SK-N-SH (cell line): ENCODE measurements around the gene PCDHA8. TPM values are rescaled to one million over a fixed set of nuclear protein-coding genes. Genes with fewer than 3 reads are reported as not detected.
"Not testable (repeated sequence)": the region's sequence is repeated elsewhere in the genome, so short reads cannot be mapped to it uniquely, and the experiment has no call there.

ENCODE experiments used
- CTCF ChIA-PET: fragments of 300-600, 350-600 bp; formaldehyde crosslinking; extraction: SDS; loops from one replicate; lab custom pipeline; 2021; lab: Yijun Ruan, JAX
- POLR2A ChIA-PET: fragments of 350-600 bp; sonication (Branson Sonifier 250); formaldehyde crosslinking; extraction: SDS; loops from one replicate; lab custom pipeline; 2020; ENCODE audit warnings: antibody characterized with exemption, inconsistent platforms; lab: Yijun Ruan, JAX
- DNase-seq: peaks from one replicate; pipeline ENCODE4 v3.0.0; 2012
- H2AFZ ChIP-seq: fragments of 200-600 bp; sonication (generic); 2 replicates; pipeline ENCODE4 v1.8.1; 2016; ENCODE audit warnings: antibody characterized with exemption, mild to moderate bottlenecking, low read depth
- H3F3A ChIP-seq: fragments of 200-600 bp; sonication (generic); replicated peaks from 2 replicates; pipeline ENCODE3; 2016; ENCODE audit warnings: antibody characterized with exemption, mild to moderate bottlenecking; ENCODE audit not compliant: insufficient read depth
- H3K27ac ChIP-seq, 2 experiments: fragments of 200-500 bp in 1 of 2; fragments of 200-600 bp in 1 of 2; sonication (Bioruptor generic) in 1 of 2; sonication (generic), shearing (Covaris generic) in 1 of 2; 2 replicates each; pipeline versions ENCODE4 v1.5.1 to v1.6.1; 2014 to 2016; ENCODE audit warnings: low read depth in 2 of 2, inconsistent platforms in 1 of 2, low read length in 1 of 2, mild to moderate bottlenecking in 1 of 2, mixed read lengths in 1 of 2
- H3K27me3 ChIP-seq: fragments of 200-600 bp; sonication (generic), shearing (Covaris generic); 2 replicates; pipeline ENCODE4 v1.6.1; 2016; ENCODE audit warnings: mixed run types; ENCODE audit not compliant: insufficient read depth
- H3K36me3 ChIP-seq, 2 experiments: fragments of 200-500 bp in 1 of 2; fragments of 200-600 bp in 1 of 2; sonication (Bioruptor generic) in 1 of 2; sonication (generic) in 1 of 2; replicated peaks in 1 of 2; 2 replicates each; pipeline versions ENCODE3 to v1.5.1; 2014 to 2016; ENCODE audit warnings: low read length in 1 of 2, mild to moderate bottlenecking in 1 of 2; ENCODE audit not compliant: insufficient read depth in 2 of 2, control insufficient read depth in 1 of 2
- H3K4me1 ChIP-seq, 2 experiments: fragments of 200-500 bp in 1 of 2; fragments of 200-600 bp in 1 of 2; sonication (Bioruptor generic) in 1 of 2; sonication (generic), shearing (Covaris generic) in 1 of 2; 2 replicates each; pipeline versions ENCODE4 v1.5.1 to v1.6.1; 2014 to 2016; ENCODE audit warnings: low read depth in 1 of 2, low read length in 1 of 2, mixed run types in 1 of 2; ENCODE audit not compliant: insufficient read depth in 2 of 2, control insufficient read depth in 1 of 2
- H3K4me2 ChIP-seq: fragments of 200-600 bp; sonication (generic), shearing (Covaris generic); 2 replicates; pipeline ENCODE4 v1.6.1; 2017; ENCODE audit warnings: mixed run types
- H3K4me3 ChIP-seq, 2 experiments: fragments of 200-500 bp in 1 of 2; fragments of 200-600 bp in 1 of 2; sonication (Bioruptor generic) in 1 of 2; sonication (generic), shearing (Covaris generic) in 1 of 2; 2 replicates each; pipeline versions ENCODE4 v1.5.1 to v1.8.1; 2014 to 2016; ENCODE audit warnings: low read depth in 2 of 2, inconsistent platforms in 1 of 2, low read length in 1 of 2, mild to moderate bottlenecking in 1 of 2, mixed read lengths in 1 of 2, moderate library complexity in 1 of 2
- H3K79me2 ChIP-seq: fragments of 200-600 bp; sonication (generic); 2 replicates; pipeline ENCODE4 v1.8.1; 2017; ENCODE audit warnings: mild to moderate bottlenecking; ENCODE audit not compliant: insufficient read depth
- H3K9ac ChIP-seq: fragments of 200-600 bp; sonication (generic); 2 replicates; pipeline ENCODE4 v1.6.1; 2017; ENCODE audit warnings: mixed run types
- H3K9me2 ChIP-seq: fragments of 200-600 bp; sonication (generic); 2 replicates; pipeline ENCODE4 v1.6.1; 2017; ENCODE audit warnings: mixed run types
- H3K9me3 ChIP-seq: fragments of 200-600 bp; sonication (generic); 2 replicates; pipeline ENCODE4 v1.6.1; 2017; ENCODE audit warnings: mixed run types, mild to moderate bottlenecking, moderate library complexity
- H4K20me1 ChIP-seq: fragments of 200-600 bp; sonication (generic); 2 replicates; pipeline ENCODE4 v1.6.1; 2017; ENCODE audit warnings: mild to moderate bottlenecking, mixed run types; ENCODE audit not compliant: insufficient read depth
- EZH2phosphoT487 ChIP-seq: fragments of 200-600 bp; sonication (generic); IDR thresholded peaks from 2 replicates; pipeline ENCODE4 v1.6.1; 2017; ENCODE audit warnings: low read depth, mixed run types, mild to moderate bottlenecking, antibody characterized with exemption, moderate library complexity, borderline replicate concordance
- FOSL2 ChIP-seq: IDR thresholded peaks from 2 replicates; pipeline ENCODE4 v1.4.0; 2012; ENCODE audit warnings: low read depth, mild to moderate bottlenecking, moderate library complexity, borderline replicate concordance
- FOXJ3 ChIP-seq: sonication (generic); formaldehyde crosslinking; IDR thresholded peaks from 2 replicates; pipeline ENCODE4 v1.5.1; 2020; ENCODE audit warnings: mild to moderate bottlenecking, missing genetic modification reagents
- JUND ChIP-seq: IDR thresholded peaks from 2 replicates; pipeline ENCODE4 v1.4.0; 2012
- MEF2A ChIP-seq: IDR thresholded peaks from 2 replicates; pipeline ENCODE4 v1.4.0; 2012; ENCODE audit warnings: low read depth, borderline replicate concordance
- MXI1 ChIP-seq: IDR thresholded peaks from 2 replicates; pipeline ENCODE4 v1.6.1; 2012; ENCODE audit warnings: mild to moderate bottlenecking, low read depth, low read length, improper control_type of control experiment
- POLR2AphosphoS5 ChIP-seq: IDR thresholded peaks from 2 replicates; pipeline ENCODE4 v1.6.1; 2012; ENCODE audit warnings: low read depth, low read length
- RAD21 ChIP-seq: IDR thresholded peaks from 2 replicates; pipeline ENCODE4 v1.6.1; 2012; ENCODE audit warnings: mild to moderate bottlenecking, low read length
- SMC3 ChIP-seq: IDR thresholded peaks from 2 replicates; pipeline ENCODE4 v1.6.1; 2012; ENCODE audit warnings: low read depth, low read length, improper control_type of control experiment
- TEAD4 ChIP-seq: IDR thresholded peaks from 2 replicates; pipeline ENCODE4 v1.4.0; 2012; ENCODE audit warnings: mild to moderate bottlenecking, borderline replicate concordance; ENCODE audit not compliant: insufficient read depth
- ZBTB33 ChIP-seq: IDR thresholded peaks from 2 replicates; pipeline ENCODE4 v1.4.0; 2012; ENCODE audit warnings: low read depth, borderline replicate concordance
- WGBS: methylation state at CpG from one replicate; pipeline ENCODE4 v1.1.6; 2017; ENCODE audit warnings: low lambda C conversion rate; 5-methylcytosine and 5-hydroxymethylcytosine counted together
- polyA plus RNA-seq, 3 experiments: library from polyadenylated mRNA; depleted of rRNA; stranded (reverse); fragments of >200 nt; gene quantifications; 2 replicates each; pipeline ENCODE4 v1.2.3, GENCODE V29; 2012
- TF ChIP-seq, protein P1 (sequence below): fragments of 150-350 bp; IDR thresholded peaks from 2 replicates; pipeline ENCODE4 v1.6.1; 2017; ENCODE audit warnings: antibody characterized with exemption, low read length, low read depth, borderline replicate concordance

Gene PCDHA8
- polyA plus RNA-seq, 1 of the 3 experiments (the other 2 are of a cell fraction) = 0.54 TPM

- no peak for TF ChIP-seq ZBTB33
- TF ChIP-seq SMC3 = no peak
- no peak for TF ChIP-seq MXI1
- TF ChIP-seq, all 33 proteins: peak for 0
Observed at GRCh38 chr5:140828362-140828737, 12.6 kb upstream of the PCDHA8 start (continued).

GRCh38 chr5:140829511-140830501 lies 11.2 kb upstream of the PCDHA8 start:
- H3K4me1 ChIP-seq, H3K9ac ChIP-seq, H3K9me2 ChIP-seq, H3K79me2 ChIP-seq, H3K4me2 ChIP-seq, H4K20me1 ChIP-seq, H3K27me3 ChIP-seq, POLR2A ChIA-PET, H2AFZ ChIP-seq, H3K4me3 ChIP-seq, DNase-seq, H3K36me3 ChIP-seq, H3K27ac ChIP-seq, H3K9me3 ChIP-seq, H3F3A ChIP-seq: not testable (repeated sequence)
- 89% methylated on average over 66 of the region's 106 CpGs for WGBS
- CTCF ChIA-PET = interaction anchor here (1.4 kb wide), 1 partner anchor 12 kb away, joined by 5 read pairs; no protein-coding TSS in a partner anchor

GRCh38 chr5:140833993-140834392 lies 7.0 kb upstream of the PCDHA8 start, which contains the start of gene PCDHA7:
Gene PCDHA7, plus strand, starts transcription at chr5:140834269. Its CDS starts 115 bp downstream, at chr5:140834384.
- H3K27me3 ChIP-seq = no peaks in the 10 kb centered on the region
- ChIA-PET CTCF (no interaction called here), POLR2A (no interaction called here)
- no peaks in the 10 kb centered on the region for H3K9me3 ChIP-seq
- no peak within 1 kb of the TSS for H2AFZ ChIP-seq
- 39% methylated on average over 8 of the region's 8 CpGs for WGBS
- H3K4me2 ChIP-seq = no peak within 1 kb of the TSS
- no peaks in the 10 kb centered on the region for H4K20me1 ChIP-seq
- TF ChIP-seq JUND (no peak), EZH2phosphoT487 (no peak), FOSL2 (no peak), POLR2AphosphoS5 (no peak), FOXJ3 (CRISPR knock-in tag) (no peak), TEAD4 (no peak), MEF2A (no peak), RAD21 (no peak)
- TF ChIP-seq, protein P1, sequence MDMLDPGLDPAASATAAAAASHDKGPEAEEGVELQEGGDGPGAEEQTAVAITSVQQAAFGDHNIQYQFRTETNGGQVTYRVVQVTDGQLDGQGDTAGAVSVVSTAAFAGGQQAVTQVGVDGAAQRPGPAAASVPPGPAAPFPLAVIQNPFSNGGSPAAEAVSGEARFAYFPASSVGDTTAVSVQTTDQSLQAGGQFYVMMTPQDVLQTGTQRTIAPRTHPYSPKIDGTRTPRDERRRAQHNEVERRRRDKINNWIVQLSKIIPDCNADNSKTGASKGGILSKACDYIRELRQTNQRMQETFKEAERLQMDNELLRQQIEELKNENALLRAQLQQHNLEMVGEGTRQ = no peak
- no peak within 1 kb of the TSS for H3K27ac ChIP-seq
- no peaks in the 10 kb centered on the region for H3K79me2 ChIP-seq
- H3F3A ChIP-seq = no peaks in the 10 kb centered on the region
- H3K9me2 ChIP-seq = no peaks in the 10 kb centered on the region
- no peak for DNase-seq
- H3K4me1 ChIP-seq = no peaks in the 10 kb centered on the region
- no peak within 1 kb of the TSS for H3K4me3 ChIP-seq
- no peak within 1 kb of the TSS for H3K9ac ChIP-seq
- H3K36me3 ChIP-seq = no peaks in the 10 kb centered on the region

DNA sequence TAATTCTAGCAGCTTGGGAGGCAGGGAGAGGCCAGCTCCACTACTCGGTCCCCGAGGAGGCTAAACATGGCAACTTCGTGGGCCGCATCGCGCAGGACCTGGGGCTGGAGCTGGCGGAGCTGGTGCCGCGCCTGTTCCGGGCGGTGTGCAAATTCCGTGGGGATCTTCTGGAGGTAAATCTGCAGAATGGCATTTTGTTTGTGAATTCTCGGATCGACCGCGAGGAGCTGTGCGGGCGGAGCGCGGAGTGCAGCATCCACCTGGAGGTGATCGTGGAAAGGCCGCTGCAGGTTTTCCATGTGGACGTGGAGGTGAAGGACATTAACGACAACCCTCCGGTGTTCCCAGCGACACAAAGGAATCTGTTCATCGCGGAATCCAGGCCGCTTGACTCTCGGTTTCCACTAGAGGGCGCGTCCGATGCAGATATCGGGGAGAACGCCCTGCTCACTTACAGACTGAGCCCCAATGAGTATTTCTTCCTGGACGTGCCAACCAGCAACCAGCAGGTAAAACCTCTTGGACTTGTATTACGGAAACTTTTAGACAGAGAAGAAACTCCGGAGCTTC lies 6.5 kb upstream of the PCDHA8 start:
- not testable (repeated sequence) for H3K4me2 ChIP-seq, DNase-seq, H2AFZ ChIP-seq

More for the DNA sequence above, 6.5 kb upstream of the PCDHA8 start:
- H3K4me1 ChIP-seq, H3K9ac ChIP-seq, CTCF ChIA-PET, H3K4me3 ChIP-seq, H3K27ac ChIP-seq, H3K36me3 ChIP-seq, H4K20me1 ChIP-seq, H3K27me3 ChIP-seq, POLR2A ChIA-PET, H3F3A ChIP-seq, H3K9me3 ChIP-seq, H3K79me2 ChIP-seq, H3K9me2 ChIP-seq: not testable (repeated sequence)
- 87% methylated on average over 25 of the region's 38 CpGs for WGBS
